H9 (cell line): ENCODE results near the gene SF3B3. TPM values are rescaled to one million over a fixed set of nuclear protein-coding genes. Genes with fewer than 3 reads are reported as not detected.

Experiments used
- DNase-seq: peaks from one replicate; pipeline ENCODE4 v3.0.0-alpha.2; 2017
- H2AFZ ChIP-seq: one replicate; pipeline ENCODE4 v1.6.1; 2013; ENCODE audit warnings: mild to moderate bottlenecking, low read length, control low read depth, moderate library complexity
- H2AK5ac ChIP-seq: 2 replicates; pipeline ENCODE4 v1.6.1; 2013; ENCODE audit warnings: low read length, control low read depth, mixed read lengths; ENCODE audit not compliant: insufficient read length
- H2BK120ac ChIP-seq: one replicate; pipeline ENCODE4 v1.6.1; 2013; ENCODE audit warnings: low read depth, mild to moderate bottlenecking, low read length, control low read depth, inconsistent platforms; ENCODE audit not compliant: poor library complexity, severe bottlenecking
- H2BK12ac ChIP-seq: 2 replicates; pipeline ENCODE4 v1.6.1; 2013; ENCODE audit warnings: low read length, control low read depth, mixed read lengths, low read depth; ENCODE audit not compliant: insufficient read length
- H2BK15ac ChIP-seq: 2 replicates; pipeline ENCODE4 v1.6.1; 2013; ENCODE audit warnings: low read depth, low read length, control low read depth
- H2BK20ac ChIP-seq: one replicate; pipeline ENCODE4 v1.6.1; 2013; ENCODE audit warnings: low read depth, mild to moderate bottlenecking, low read length, control low read depth, inconsistent platforms; ENCODE audit not compliant: poor library complexity, severe bottlenecking
- H2BK5ac ChIP-seq: 2 replicates; pipeline ENCODE4 v1.6.1; 2013; ENCODE audit warnings: low read length, control low read depth, mixed read lengths; ENCODE audit not compliant: insufficient read length
- H3K14ac ChIP-seq: 2 replicates; pipeline ENCODE4 v1.6.1; 2013; ENCODE audit warnings: low read length, control low read depth; ENCODE audit not compliant: insufficient read depth
- H3K18ac ChIP-seq: 2 replicates; pipeline ENCODE4 v1.6.1; 2013; ENCODE audit warnings: low read depth, mild to moderate bottlenecking, mixed read lengths, low read length, control low read depth; ENCODE audit not compliant: insufficient read length
- H3K23ac ChIP-seq: 2 replicates; pipeline ENCODE4 v1.6.1; 2013; ENCODE audit warnings: low read length, control low read depth, mixed read lengths, low read depth; ENCODE audit not compliant: insufficient read length
- H3K23me2 ChIP-seq: 2 replicates; pipeline ENCODE4 v1.6.1; 2013; ENCODE audit warnings: low read depth, mild to moderate bottlenecking, mixed read lengths, low read length, control low read depth; ENCODE audit not compliant: insufficient read length, poor library complexity, severe bottlenecking
- H3K27ac ChIP-seq: 2 replicates; pipeline ENCODE4 v1.5.1; 2013; ENCODE audit warnings: low read length, control low read depth, mixed read lengths, low read depth; ENCODE audit not compliant: insufficient read length
- H3K27me3 ChIP-seq: 2 replicates; pipeline ENCODE4 v1.6.1; 2013; ENCODE audit warnings: low read length, control low read depth, inconsistent platforms; ENCODE audit not compliant: insufficient read depth
- H3K4ac ChIP-seq: 2 replicates; pipeline ENCODE4 v1.6.1; 2013; ENCODE audit warnings: low read depth, mild to moderate bottlenecking, control low read depth, inconsistent platforms, low read length, moderate library complexity
- H3K4me1 ChIP-seq: 2 replicates; pipeline ENCODE4 v1.6.1; 2013; ENCODE audit warnings: low read length, control low read depth, inconsistent platforms; ENCODE audit not compliant: insufficient read depth
- H3K4me2 ChIP-seq: 2 replicates; pipeline ENCODE4 v1.6.1; 2013; ENCODE audit warnings: low read length, control low read depth, mixed read lengths; ENCODE audit not compliant: insufficient read length, insufficient read depth
- H3K56ac ChIP-seq: 2 replicates; pipeline ENCODE4 v1.6.1; 2013; ENCODE audit warnings: low read depth, mild to moderate bottlenecking, mixed read lengths, low read length, control low read depth; ENCODE audit not compliant: insufficient read length
- H3K79me1 ChIP-seq: 2 replicates; pipeline ENCODE4 v1.6.1; 2013; ENCODE audit warnings: low read depth, mild to moderate bottlenecking, moderate library complexity, low read length, control low read depth, inconsistent platforms; ENCODE audit not compliant: insufficient read depth, poor library complexity, severe bottlenecking
- H3K79me2 ChIP-seq: 2 replicates; pipeline ENCODE4 v1.6.1; 2013; ENCODE audit warnings: low read length, control low read depth, inconsistent platforms; ENCODE audit not compliant: insufficient read depth
- H3K9ac ChIP-seq: 2 replicates; pipeline ENCODE4 v1.6.1; 2013; ENCODE audit warnings: low read length, control low read depth, mixed read lengths; ENCODE audit not compliant: insufficient read length; ENCODE audit errors: extremely low read depth
- H3K9me3 ChIP-seq: one replicate; pipeline ENCODE4 v1.6.1; 2013; ENCODE audit warnings: low read depth, low read length, inconsistent platforms; ENCODE audit not compliant: control insufficient read depth
- H3T11ph ChIP-seq: one replicate; pipeline ENCODE4 v1.6.1; 2013; ENCODE audit warnings: mild to moderate bottlenecking, low read length, control low read depth, inconsistent platforms
- H4K20me1 ChIP-seq: one replicate; pipeline ENCODE4 v1.6.1; 2013; ENCODE audit not compliant: control insufficient read depth, insufficient read length, insufficient read depth
- H4K5ac ChIP-seq: 2 replicates; pipeline ENCODE4 v1.6.1; 2013; ENCODE audit warnings: low read depth, mild to moderate bottlenecking, mixed read lengths, low read length, control low read depth; ENCODE audit not compliant: insufficient read length
- H4K8ac ChIP-seq: replicated peaks from 2 replicates; pipeline ENCODE4 v1.6.1; 2013; ENCODE audit warnings: low read length, control low read depth, mixed read lengths, low read depth; ENCODE audit not compliant: insufficient read length
- H4K91ac ChIP-seq: 2 replicates; pipeline ENCODE4 v1.6.1; 2013; ENCODE audit warnings: low read depth, mild to moderate bottlenecking, moderate library complexity, mixed read lengths, low read length, control low read depth; ENCODE audit not compliant: insufficient read length
- H3K27ac Mint-ChIP-seq, 3 experiments: 2 replicates in 2 of 3; 3 replicates in 1 of 3; pipeline ENCODE4 v1.8.0; 2020 to 2021; ENCODE audit warnings: mixed read lengths in 3 of 3, mild to moderate bottlenecking in 1 of 3, moderate library complexity in 1 of 3
- H3K27me3 Mint-ChIP-seq: 2 replicates; pipeline ENCODE4 v1.8.0; 2021; ENCODE audit warnings: low read depth, mild to moderate bottlenecking, moderate library complexity, mixed read lengths
- H3K36me3 Mint-ChIP-seq, 3 experiments: 2 replicates in 2 of 3; 3 replicates in 1 of 3; pipeline ENCODE4 v1.8.0; 2020 to 2021; ENCODE audit warnings: low read depth in 3 of 3, mixed read lengths in 3 of 3; ENCODE audit not compliant: insufficient read depth in 1 of 3
- H3K4me1 Mint-ChIP-seq, 2 experiments: 2 replicates each; pipeline ENCODE4 v1.8.0; 2020; ENCODE audit warnings: mixed read lengths in 2 of 2
- H3K4me3 Mint-ChIP-seq, 2 experiments: 2 replicates in 1 of 2; 3 replicates in 1 of 2; pipeline ENCODE4 v1.8.0; 2020 to 2021; ENCODE audit warnings: mild to moderate bottlenecking in 2 of 2, mixed read lengths in 2 of 2, moderate library complexity in 1 of 2
- H3K9me3 Mint-ChIP-seq, 2 experiments: 2 replicates in 1 of 2; 3 replicates in 1 of 2; pipeline ENCODE4 v1.8.0; 2020; ENCODE audit warnings: mild to moderate bottlenecking in 2 of 2, mixed read lengths in 2 of 2, moderate library complexity in 1 of 2
- CTCF ChIP-seq: fragments of 200-600 bp; sonication (generic); conservative IDR thresholded peaks from 3 replicates; pipeline ENCODE4 v1.8.0; 2021; ENCODE audit warnings: antibody characterized with exemption, mild to moderate bottlenecking
- WGBS: extraction: QIAGEN DNeasy Blood & Tissue Kit; methylation state at CpG from one replicate; pipeline ENCODE4 v1.1.7; 2013; ENCODE audit warnings: missing lambda C conversion rate, low lambda C conversion rate, mixed read lengths; ENCODE audit not compliant: insufficient read length; ENCODE audit errors: extremely low coverage; 5-methylcytosine and 5-hydroxymethylcytosine counted together
- total RNA-seq: library from RNA; stranded (reverse); gene quantifications from 2 replicates; pipeline ENCODE4 v1.2.1, GENCODE V29; 2021

SF3B3 gene
- total RNA-seq, 1 experiment from 2014 or later, result 493 TPM

- H2BK15ac ChIP-seq, result no peak overlapping the region
- no peaks in the 10 kb centered on the region for H3K23me2 ChIP-seq
- H3K18ac ChIP-seq, result peak overlapping the region; percentile 60
- H3K56ac ChIP-seq, result peak overlapping the region; percentile 74
- no peak overlapping the region for H2BK20ac ChIP-seq
- Mint-ChIP-seq H3K27ac (peak overlapping the region; percentile 49 to 89 (median 50); a peak in 6 of 7 replicates), H3K36me3 (peaks cover 19 to 38% (median 23%) of the 10 kb centered on the region in 3 experiments; a peak in 6 of 7 replicates), H3K27me3 (peaks cover 2% of the 10 kb centered on the region), H3K9me3 (no peaks in the 10 kb centered on the region), H3K4me3 (no peak overlapping the region; a peak in 1 of 5 replicates), H3K4me1 (peaks cover 14 to 15% of the 10 kb centered on the region in 2 experiments)
- H3K27ac ChIP-seq, result peak overlapping the region; percentile 74
- H3K23ac ChIP-seq, result no peak overlapping the region
- H3K4me1 ChIP-seq, result no peaks in the 10 kb centered on the region
- H4K91ac ChIP-seq, result no peak overlapping the region
- no peaks in the 10 kb centered on the region for H3K79me1 ChIP-seq
- H3K79me2 ChIP-seq, result no peaks in the 10 kb centered on the region
- no peak overlapping the region for H2BK5ac ChIP-seq
- no peak overlapping the region for H2BK120ac ChIP-seq
- no peak for TF ChIP-seq CTCF
- no peak overlapping the region for H2BK12ac ChIP-seq
- H4K5ac ChIP-seq, result no peak overlapping the region
- no CpG with 5 or more reads among the region's 10 CpGs for WGBS
- H3K4me2 ChIP-seq, result no peak overlapping the region
- no peak overlapping the region for H3K4ac ChIP-seq
- no peaks in the 10 kb centered on the region for H4K20me1 ChIP-seq
- H2AFZ ChIP-seq, result no peak overlapping the region
- no peak overlapping the region for H4K8ac ChIP-seq
- H2AK5ac ChIP-seq, result no peak overlapping the region
- no peaks in the 10 kb centered on the region for H3K9me3 ChIP-seq
- no peak overlapping the region for H3T11ph ChIP-seq
- DNase-seq, result no peak
- H3K9ac ChIP-seq, result no peak overlapping the region
- H3K14ac ChIP-seq, result no peak overlapping the region
- H3K27me3 ChIP-seq, result no peaks in the 10 kb centered on the region
Observed at GRCh38 chr16:70576431-70577255, 53.0 kb downstream of the SF3B3 start.
